Astrocyte (in vitro differentiated cells and primary cell): Measurements from ENCODE around the gene S100A3. TPM values are rescaled to one million over a fixed set of nuclear protein-coding genes. Genes with fewer than 3 reads are reported as not detected.

ENCODE experiments used
- DNase-seq: peaks from one replicate; pipeline ENCODE4 v3.0.0-alpha.2; 2010; ENCODE audit warnings: low read depth
- FAIRE-seq: peaks from 2 replicates; lab custom pipeline; 2011; peaks lifted over from hg19 to GRCh38; lab: Jason Lieb, UNC
- H2AFZ ChIP-seq: 2 replicates; pipeline ENCODE4 v1.6.0; 2012; ENCODE audit warnings: low read depth, low read length, inconsistent platforms
- H3K27ac ChIP-seq: 2 replicates; pipeline ENCODE4 v1.5.1; 2011; ENCODE audit warnings: low read depth, low read length, inconsistent platforms
- H3K27me3 ChIP-seq: 2 replicates; pipeline ENCODE4 v1.6.0; 2011; ENCODE audit warnings: low read length, inconsistent platforms; ENCODE audit not compliant: insufficient read depth
- H3K36me3 ChIP-seq: 2 replicates; pipeline ENCODE4 v1.5.1; 2011; ENCODE audit warnings: low read length, inconsistent platforms; ENCODE audit not compliant: insufficient read depth
- H3K4me1 ChIP-seq: 2 replicates; pipeline ENCODE4 v1.5.1; 2011; ENCODE audit warnings: low read length, inconsistent platforms; ENCODE audit not compliant: insufficient read depth
- H3K4me2 ChIP-seq: 2 replicates; pipeline ENCODE4 v1.6.0; 2012; ENCODE audit warnings: low read length, inconsistent platforms
- H3K4me3 ChIP-seq: 2 replicates; pipeline ENCODE4 v1.5.1; 2011; ENCODE audit warnings: low read depth, mild to moderate bottlenecking, low read length, inconsistent platforms; ENCODE audit not compliant: insufficient read depth
- H3K79me2 ChIP-seq: 2 replicates; pipeline ENCODE4 v1.6.0; 2012; ENCODE audit warnings: mild to moderate bottlenecking, low read length, inconsistent platforms; ENCODE audit not compliant: insufficient read depth
- H3K9ac ChIP-seq: 2 replicates; pipeline ENCODE4 v1.6.0; 2012; ENCODE audit warnings: mild to moderate bottlenecking, low read length, inconsistent platforms
- H3K9me3 ChIP-seq: 2 replicates; pipeline ENCODE4 v1.5.1; 2012; ENCODE audit warnings: low read depth, mild to moderate bottlenecking, low read length, inconsistent platforms; ENCODE audit not compliant: insufficient read depth
- H4K20me1 ChIP-seq: 2 replicates; pipeline ENCODE4 v1.6.0; 2012; ENCODE audit warnings: low read length, inconsistent platforms; ENCODE audit not compliant: insufficient read depth
- H3K27ac Mint-ChIP-seq: one replicate; pipeline ENCODE4 v1.8.0; 2021; ENCODE audit warnings: mild to moderate bottlenecking, mixed read lengths; ENCODE audit not compliant: unreplicated experiment
- H3K27me3 Mint-ChIP-seq: one replicate; pipeline ENCODE4 v1.8.0; 2021; ENCODE audit warnings: low read depth, mixed read lengths; ENCODE audit not compliant: unreplicated experiment
- H3K36me3 Mint-ChIP-seq: one replicate; pipeline ENCODE4 v1.8.0; 2021; ENCODE audit warnings: low read depth, mixed read lengths; ENCODE audit not compliant: unreplicated experiment
- H3K4me1 Mint-ChIP-seq: one replicate; pipeline ENCODE4 v1.8.0; 2021; ENCODE audit warnings: low read depth, mixed read lengths; ENCODE audit not compliant: unreplicated experiment
- H3K4me3 Mint-ChIP-seq: one replicate; pipeline ENCODE4 v1.8.0; 2021; ENCODE audit warnings: mild to moderate bottlenecking, moderate library complexity, mixed read lengths; ENCODE audit not compliant: unreplicated experiment
- H3K9me3 Mint-ChIP-seq: one replicate; pipeline ENCODE4 v1.8.0; 2021; ENCODE audit warnings: mild to moderate bottlenecking, mixed read lengths; ENCODE audit not compliant: unreplicated experiment
- EZH2 ChIP-seq: IDR thresholded peaks from 2 replicates; pipeline ENCODE4 v1.6.1; 2012; ENCODE audit warnings: mild to moderate bottlenecking, low read length, inconsistent platforms; ENCODE audit not compliant: insufficient read depth
- total RNA-seq: library from RNA; stranded (reverse); gene quantifications from 2 replicates; pipeline ENCODE4 v1.2.1, GENCODE V29; 2021
- TF ChIP-seq, protein P1 (sequence below): IDR thresholded peaks from 2 replicates; pipeline ENCODE4 v1.5.1; 2011; ENCODE audit warnings: low read depth, mild to moderate bottlenecking, inconsistent platforms, low read length, moderate library complexity; ENCODE audit not compliant: insufficient read depth

S100A3 gene
- total RNA-seq, 1 donor from 2014 or later: 14.6 TPM

GRCh38 chr1:153515504-153516394 lies 33.3 kb downstream of the S100A3 start:
- Histone ChIP-seq H3K4me2 (no peak overlapping the region), H3K27ac (no peak overlapping the region), H3K79me2 (no peaks in the 10 kb centered on the region), H3K4me1 (no peaks in the 10 kb centered on the region), H3K27me3 (no peaks in the 10 kb centered on the region), H3K9ac (no peak overlapping the region), H4K20me1 (no peaks in the 10 kb centered on the region), H2AFZ (no peak overlapping the region), H3K36me3 (no peaks in the 10 kb centered on the region), H3K4me3 (no peak overlapping the region), H3K9me3 (no peaks in the 10 kb centered on the region)
- TF ChIP-seq, protein P1, sequence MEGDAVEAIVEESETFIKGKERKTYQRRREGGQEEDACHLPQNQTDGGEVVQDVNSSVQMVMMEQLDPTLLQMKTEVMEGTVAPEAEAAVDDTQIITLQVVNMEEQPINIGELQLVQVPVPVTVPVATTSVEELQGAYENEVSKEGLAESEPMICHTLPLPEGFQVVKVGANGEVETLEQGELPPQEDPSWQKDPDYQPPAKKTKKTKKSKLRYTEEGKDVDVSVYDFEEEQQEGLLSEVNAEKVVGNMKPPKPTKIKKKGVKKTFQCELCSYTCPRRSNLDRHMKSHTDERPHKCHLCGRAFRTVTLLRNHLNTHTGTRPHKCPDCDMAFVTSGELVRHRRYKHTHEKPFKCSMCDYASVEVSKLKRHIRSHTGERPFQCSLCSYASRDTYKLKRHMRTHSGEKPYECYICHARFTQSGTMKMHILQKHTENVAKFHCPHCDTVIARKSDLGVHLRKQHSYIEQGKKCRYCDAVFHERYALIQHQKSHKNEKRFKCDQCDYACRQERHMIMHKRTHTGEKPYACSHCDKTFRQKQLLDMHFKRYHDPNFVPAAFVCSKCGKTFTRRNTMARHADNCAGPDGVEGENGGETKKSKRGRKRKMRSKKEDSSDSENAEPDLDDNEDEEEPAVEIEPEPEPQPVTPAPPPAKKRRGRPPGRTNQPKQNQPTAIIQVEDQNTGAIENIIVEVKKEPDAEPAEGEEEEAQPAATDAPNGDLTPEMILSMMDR: no peak
- no peak for TF ChIP-seq EZH2
- DNase-seq: no peak
- peaks cover 7% of the 10 kb centered on the region for H3K4me1 Mint-ChIP-seq
- H3K4me3 Mint-ChIP-seq: no peak overlapping the region
- peaks cover 2% of the 10 kb centered on the region for H3K9me3 Mint-ChIP-seq
- no peak overlapping the region for H3K27ac Mint-ChIP-seq
- FAIRE-seq: no peak
- no peaks in the 10 kb centered on the region for H3K36me3 Mint-ChIP-seq
- peaks cover 3% of the 10 kb centered on the region for H3K27me3 Mint-ChIP-seq

GRCh38 chr1:153513666-153514065 lies 35.4 kb downstream of the S100A3 start:
- H4K20me1 ChIP-seq: no peaks in the 10 kb centered on the region
- FAIRE-seq (no peak), DNase-seq (no peak)
- H3K9me3 ChIP-seq: no peaks in the 10 kb centered on the region
- TF ChIP-seq, protein P1: no peak
- no peaks in the 10 kb centered on the region for H3K4me1 ChIP-seq
- Mint-ChIP-seq H3K4me1 (peaks cover 6% of the 10 kb centered on the region), H3K27ac (no peak overlapping the region), H3K4me3 (no peak overlapping the region), H3K9me3 (peaks cover 2% of the 10 kb centered on the region), H3K27me3 (peaks cover 3% of the 10 kb centered on the region), H3K36me3 (no peaks in the 10 kb centered on the region)
- H3K4me2 ChIP-seq: no peak overlapping the region
- no peak overlapping the region for H3K27ac ChIP-seq
- H2AFZ ChIP-seq: no peak overlapping the region
- H3K4me3 ChIP-seq: no peak overlapping the region
- no peaks in the 10 kb centered on the region for H3K79me2 ChIP-seq
- H3K36me3 ChIP-seq: no peaks in the 10 kb centered on the region
- no peak overlapping the region for H3K9ac ChIP-seq
- no peaks in the 10 kb centered on the region for H3K27me3 ChIP-seq

GRCh38 chr1:153513023-153513422 lies 36.0 kb downstream of the S100A3 start:
- Mint-ChIP-seq H3K27me3 (peaks cover 3% of the 10 kb centered on the region), H3K27ac (no peak overlapping the region)

More at GRCh38 chr1:153513023-153513422, 36.0 kb downstream of the S100A3 start:
- DNase-seq (no peak), FAIRE-seq (no peak)
- Histone ChIP-seq H3K9ac (no peak overlapping the region), H4K20me1 (no peaks in the 10 kb centered on the region), H3K27me3 (no peaks in the 10 kb centered on the region), H3K4me2 (no peak overlapping the region), H3K4me1 (peaks cover 2% of the 10 kb centered on the region), H3K36me3 (no peaks in the 10 kb centered on the region), H3K4me3 (no peak overlapping the region), H3K9me3 (no peaks in the 10 kb centered on the region), H3K79me2 (no peaks in the 10 kb centered on the region), H2AFZ (no peak overlapping the region), H3K27ac (no peak overlapping the region)
- Mint-ChIP-seq H3K4me1 (peaks cover 2% of the 10 kb centered on the region), H3K4me3 (no peak overlapping the region), H3K9me3 (peaks cover 2% of the 10 kb centered on the region), H3K36me3 (no peaks in the 10 kb centered on the region)
- TF ChIP-seq, protein P1: no peak
- TF ChIP-seq EZH2: no peak
